Liver (tissue), 3 donors: Measurements from ENCODE around the gene URAD.

Experiments used
- CTCF ChIP-seq: fragments of 150-350 bp; IDR thresholded peaks from 2 replicates; pipeline ENCODE4 v1.5.1; 2017; ENCODE audit warnings: improper control_type of control experiment, low read depth, low read length; ENCODE audit not compliant: missing input control
- GABPA ChIP-seq, 2 donors: IDR thresholded peaks in 1 of 2; conservative IDR thresholded peaks in 1 of 2; 2 replicates each; pipeline ENCODE4 v1.6.1; 2016; ENCODE audit warnings: antibody characterized with exemption in 2 of 2, mild to moderate bottlenecking in 1 of 2, moderate library complexity in 1 of 2
- HNF4A ChIP-seq, 2 donors: conservative IDR thresholded peaks; 2 replicates each; pipeline ENCODE4 v1.6.1; 2016; ENCODE audit warnings: antibody characterized with exemption in 2 of 2, mild to moderate bottlenecking in 2 of 2
- JUND ChIP-seq, 2 donors: IDR thresholded peaks; 2 replicates each; pipeline ENCODE4 v1.6.1; 2016; ENCODE audit warnings: antibody characterized with exemption in 2 of 2
- NR2F2 ChIP-seq: IDR thresholded peaks from 2 replicates; pipeline ENCODE4 v1.6.1; 2016; ENCODE audit warnings: antibody characterized with exemption
- RAD21 ChIP-seq, 2 donors: IDR thresholded peaks; 2 replicates each; pipeline ENCODE4 v1.6.1; 2016; ENCODE audit warnings: antibody characterized with exemption in 2 of 2, mild to moderate bottlenecking in 2 of 2
- REST ChIP-seq: IDR thresholded peaks from 2 replicates; pipeline ENCODE4 v1.6.1; 2016; ENCODE audit warnings: antibody characterized with exemption, mild to moderate bottlenecking
- SP1 ChIP-seq: IDR thresholded peaks from 2 replicates; pipeline ENCODE4 v1.6.1; 2018; ENCODE audit warnings: antibody characterized with exemption, mild to moderate bottlenecking
- TAF1 ChIP-seq: conservative IDR thresholded peaks from 2 replicates; pipeline ENCODE4 v1.6.1; 2016; ENCODE audit warnings: antibody characterized with exemption, mild to moderate bottlenecking
- TF ChIP-seq, protein P1 (sequence below): IDR thresholded peaks from 2 replicates; pipeline ENCODE4 v1.6.1; 2016; ENCODE audit warnings: antibody characterized with exemption
- TF ChIP-seq, protein P2 (sequence below): IDR thresholded peaks from 2 replicates; pipeline ENCODE4 v1.6.1; 2016; ENCODE audit warnings: antibody characterized with exemption
- donor health status: healthy.
- donor health status: healthy.

- no peak for TF ChIP-seq CTCF
- no peak for TF ChIP-seq JUND (IDR thresholded peaks at IDR 0.05)
- TF ChIP-seq, protein P1, sequence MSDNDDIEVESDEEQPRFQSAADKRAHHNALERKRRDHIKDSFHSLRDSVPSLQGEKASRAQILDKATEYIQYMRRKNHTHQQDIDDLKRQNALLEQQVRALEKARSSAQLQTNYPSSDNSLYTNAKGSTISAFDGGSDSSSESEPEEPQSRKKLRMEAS = no peak
- TF ChIP-seq TAF1 = no peak
- TF ChIP-seq RAD21 (IDR thresholded peaks at IDR 0.05) = no peak
- no peak for TF ChIP-seq SP1
- no peak for TF ChIP-seq NR2F2
- TF ChIP-seq REST = no peak
- TF ChIP-seq HNF4A (conservative IDR thresholded peaks at IDR 0.05) = no peak
- TF ChIP-seq GABPA (IDR thresholded peaks at IDR 0.05 in 1 of 2, conservative IDR thresholded peaks at IDR 0.05 in 1 of 2) = no peak
- TF ChIP-seq, protein P2, sequence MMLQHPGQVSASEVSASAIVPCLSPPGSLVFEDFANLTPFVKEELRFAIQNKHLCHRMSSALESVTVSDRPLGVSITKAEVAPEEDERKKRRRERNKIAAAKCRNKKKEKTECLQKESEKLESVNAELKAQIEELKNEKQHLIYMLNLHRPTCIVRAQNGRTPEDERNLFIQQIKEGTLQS = no peak
Observed at GRCh38 chr13:27964741-27965323, 23.7 kb downstream of the URAD start.
